PC-3 (cell line): ENCODE results near the gene PM20D1. TPM values are rescaled to one million over a fixed set of nuclear protein-coding genes. Genes with fewer than 3 reads are reported as not detected.

Experiments used
- ATAC-seq: fragments of 200-7000 bp; cut with Tn5 transposase; 2 replicates; pipeline ENCODE4 v1.9.1; 2020; ENCODE audit warnings: mild to moderate bottlenecking, moderate library complexity
- BruUV-seq: library from RNA; stranded (reverse); fragments of 400-500 nt; replicated peaks from 2 replicates; lab custom pipeline; 2021; lab: Mats Ljungman, UMichigan
- CTCF ChIA-PET: fragments of 300-600 bp; sonication (Branson Sonifier 250); formaldehyde crosslinking; loops from one replicate; lab custom pipeline; 2022; ENCODE audit warnings: antibody characterized with exemption; lab: Charles Lee
- POLR2A ChIA-PET: fragments of 300-600 bp; sonication (Branson Sonifier 250); formaldehyde crosslinking; loops from one replicate; lab custom pipeline; 2022; ENCODE audit warnings: antibody characterized with exemption; ENCODE audit not compliant: unreplicated experiment; lab: Charles Lee
- DNase-seq: peaks from one replicate; pipeline ENCODE4 v3.0.0-alpha.2; 2015
- H2AFZ ChIP-seq: fragments of 300-600 bp; sonication (generic); 2 replicates; pipeline ENCODE4 v1.6.0; 2016; ENCODE audit warnings: antibody characterized with exemption, low read length
- H3F3A ChIP-seq: fragments of 300-600 bp; sonication (generic); one replicate; pipeline ENCODE4 v1.6.0; 2017; ENCODE audit warnings: antibody characterized with exemption, low read length, control low read depth, mild to moderate bottlenecking; ENCODE audit not compliant: unreplicated experiment
- H3K27ac ChIP-seq: fragments of 300-600 bp; sonication (generic); 2 replicates; pipeline ENCODE4 v1.5.1; 2016; ENCODE audit warnings: mild to moderate bottlenecking, low read length
- H3K27me3 ChIP-seq: fragments of 300-600 bp; sonication (generic); 2 replicates; pipeline ENCODE4 v1.6.1; 2016; ENCODE audit warnings: low read length, mixed read lengths
- H3K36me3 ChIP-seq: fragments of 300-600 bp; sonication (generic); 2 replicates; pipeline ENCODE4 v1.6.1; 2016; ENCODE audit warnings: low read depth, mixed run types, low read length, mixed read lengths
- H3K4me1 ChIP-seq: fragments of 300-600 bp; sonication (generic); 2 replicates; pipeline ENCODE4 v1.5.1; 2016; ENCODE audit warnings: low read length; ENCODE audit not compliant: insufficient read depth
- H3K4me2 ChIP-seq: fragments of 300-600 bp; sonication (generic); 2 replicates; pipeline ENCODE4 v1.6.0; 2016; ENCODE audit warnings: low read length
- H3K4me3 ChIP-seq: fragments of 300-600 bp; sonication (generic); 2 replicates; pipeline ENCODE4 v1.5.1; 2016; ENCODE audit warnings: mild to moderate bottlenecking, low read length, mixed read lengths
- H3K79me2 ChIP-seq: fragments of 300-600 bp; sonication (generic); 2 replicates; pipeline ENCODE4 v1.6.1; 2017; ENCODE audit warnings: low read length, mixed read lengths
- H3K9ac ChIP-seq: fragments of 300-600 bp; sonication (generic); 2 replicates; pipeline ENCODE4 v1.6.0; 2016; ENCODE audit warnings: mild to moderate bottlenecking, low read length
- H3K9me2 ChIP-seq: fragments of 300-600 bp; sonication (generic); replicated peaks from 2 replicates; pipeline ENCODE4 v1.6.1; 2016; ENCODE audit warnings: mixed run types, low read length, mixed read lengths
- H3K9me3 ChIP-seq: fragments of 300-600 bp; sonication (generic); 2 replicates; pipeline ENCODE4 v1.6.1; 2016; ENCODE audit warnings: low read length, mixed read lengths
- H4K20me1 ChIP-seq: fragments of 300-600 bp; sonication (generic); 2 replicates; pipeline ENCODE4 v1.6.1; 2016; ENCODE audit warnings: low read length, mixed read lengths
- EZH2 ChIP-seq: fragments of 300-600 bp; sonication (generic); IDR thresholded peaks from one replicate; pipeline ENCODE4 v1.6.1; 2017; ENCODE audit warnings: antibody characterized with exemption, mild to moderate bottlenecking, low read length; ENCODE audit not compliant: unreplicated experiment
- EZH2phosphoT487 ChIP-seq: fragments of 300-600 bp; sonication (generic); IDR thresholded peaks from 2 replicates; pipeline ENCODE4 v1.6.1; 2018; ENCODE audit warnings: mild to moderate bottlenecking, antibody characterized with exemption, low read length, borderline replicate concordance
- intact Hi-C: fragments of 100-400 bp; cut with micrococcal nuclease; formaldehyde crosslinking; loops from 2 replicates; pipeline ENCODE4 v1.9.0; 2023
- total RNA-seq: library from RNA; depleted of rRNA; stranded (reverse); fragments of >200 nt; gene quantifications from 2 replicates; pipeline ENCODE4 v1.2.3, GENCODE V29; 2014; rRNA removed
- TF ChIP-seq, protein P1 (sequence below): fragments of 300-600 bp; sonication (generic); conservative IDR thresholded peaks from 2 replicates; pipeline ENCODE4 v1.5.1; 2017; ENCODE audit warnings: antibody characterized with exemption, low read depth, mild to moderate bottlenecking, low read length

Gene PM20D1
- total RNA-seq, 1 experiment from 2014 or later = not detected

DNA sequence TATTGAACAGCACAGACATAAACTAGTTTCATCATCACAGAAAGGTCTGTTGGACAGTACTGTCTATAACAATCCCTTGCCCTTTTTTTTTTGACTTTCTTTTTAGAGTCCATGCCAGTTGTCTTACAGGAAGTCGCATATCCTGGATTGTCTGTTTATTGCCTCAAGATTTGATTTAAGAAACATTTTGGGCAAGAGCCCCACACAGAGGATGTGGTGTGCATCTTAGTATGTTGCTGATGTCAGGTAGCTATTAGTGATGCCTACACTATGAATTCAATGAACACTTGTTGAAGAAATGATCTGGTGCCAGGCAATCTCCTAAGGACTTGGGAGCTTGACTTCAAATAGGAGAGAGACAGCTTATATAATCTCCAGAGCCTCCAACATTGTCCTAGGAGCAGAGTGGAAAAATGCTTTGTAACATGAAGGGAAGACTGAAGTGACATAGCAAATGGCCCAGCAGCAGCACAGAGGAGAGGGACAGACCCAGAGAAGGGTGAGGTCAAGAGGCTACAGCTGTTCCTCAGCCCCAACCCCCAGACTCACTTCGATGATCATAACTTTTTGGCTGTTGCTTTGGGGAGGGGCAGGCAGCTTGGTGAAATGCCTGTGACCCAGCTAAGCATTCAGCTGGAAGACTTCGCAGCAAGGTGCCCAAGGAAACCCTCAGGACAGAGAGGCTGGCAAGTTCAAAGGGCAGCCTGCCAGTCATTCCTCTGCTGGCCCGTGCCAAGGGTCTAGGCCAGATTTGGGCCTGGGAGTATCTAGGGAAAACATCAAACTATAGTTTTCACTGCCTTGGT, 67.1 kb downstream of the PM20D1 start:
- Histone ChIP-seq H3K4me1 (no peaks in the 10 kb centered on the region), H2AFZ (no peak overlapping the region), H3F3A (no peaks in the 10 kb centered on the region), H3K9me2 (no peaks in the 10 kb centered on the region), H3K4me3 (no peak overlapping the region), H3K9ac (no peak overlapping the region), H3K9me3 (no peaks in the 10 kb centered on the region), H3K4me2 (no peak overlapping the region), H3K27ac (no peak overlapping the region), H3K27me3 (no peaks in the 10 kb centered on the region), H3K36me3 (no peaks in the 10 kb centered on the region), H3K79me2 (no peaks in the 10 kb centered on the region), H4K20me1 (no peaks in the 10 kb centered on the region)
- DNase-seq (no peak), ATAC-seq (no peak)
- no TSS peak for BruUV-seq
- TF ChIP-seq EZH2 (no peak), EZH2phosphoT487 (no peak)
- TF ChIP-seq, protein P1, sequence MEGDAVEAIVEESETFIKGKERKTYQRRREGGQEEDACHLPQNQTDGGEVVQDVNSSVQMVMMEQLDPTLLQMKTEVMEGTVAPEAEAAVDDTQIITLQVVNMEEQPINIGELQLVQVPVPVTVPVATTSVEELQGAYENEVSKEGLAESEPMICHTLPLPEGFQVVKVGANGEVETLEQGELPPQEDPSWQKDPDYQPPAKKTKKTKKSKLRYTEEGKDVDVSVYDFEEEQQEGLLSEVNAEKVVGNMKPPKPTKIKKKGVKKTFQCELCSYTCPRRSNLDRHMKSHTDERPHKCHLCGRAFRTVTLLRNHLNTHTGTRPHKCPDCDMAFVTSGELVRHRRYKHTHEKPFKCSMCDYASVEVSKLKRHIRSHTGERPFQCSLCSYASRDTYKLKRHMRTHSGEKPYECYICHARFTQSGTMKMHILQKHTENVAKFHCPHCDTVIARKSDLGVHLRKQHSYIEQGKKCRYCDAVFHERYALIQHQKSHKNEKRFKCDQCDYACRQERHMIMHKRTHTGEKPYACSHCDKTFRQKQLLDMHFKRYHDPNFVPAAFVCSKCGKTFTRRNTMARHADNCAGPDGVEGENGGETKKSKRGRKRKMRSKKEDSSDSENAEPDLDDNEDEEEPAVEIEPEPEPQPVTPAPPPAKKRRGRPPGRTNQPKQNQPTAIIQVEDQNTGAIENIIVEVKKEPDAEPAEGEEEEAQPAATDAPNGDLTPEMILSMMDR = no peak
- CTCF ChIA-PET = interaction anchor here (0.9 kb wide), 1 partner anchor 194 kb away, joined by 3 read pairs; no protein-coding TSS in a partner anchor
- intact Hi-C loops = no loop called here
- POLR2A ChIA-PET = no interaction called here

DNA sequence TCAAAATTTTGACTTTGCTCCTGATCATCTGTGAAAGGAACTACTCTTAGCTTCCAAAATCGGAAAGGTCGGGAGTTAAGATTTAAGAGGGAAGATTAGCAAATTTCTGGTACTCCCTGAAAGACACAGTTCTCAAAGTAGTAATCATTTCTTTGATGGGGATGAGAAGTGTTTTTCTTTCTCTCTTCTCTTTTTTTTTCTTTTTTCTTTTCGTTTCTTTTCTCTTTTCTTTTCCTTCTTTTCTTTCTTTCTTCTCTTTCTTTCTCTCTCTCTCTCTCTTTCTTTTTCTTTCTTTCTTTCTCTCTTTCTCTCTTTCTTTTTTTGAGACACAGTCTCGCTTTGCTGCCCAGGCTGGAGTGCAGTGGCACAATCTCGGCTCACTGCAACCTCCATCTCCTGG, 69.6 kb downstream of the PM20D1 start:
- BruUV-seq = no TSS peak
- Histone ChIP-seq H3K27ac (no peak overlapping the region), H2AFZ (no peak overlapping the region), H3K4me1 (peaks cover 4% of the 10 kb centered on the region; the same call in 1 of the 2 replicates), H3K9me3 (no peaks in the 10 kb centered on the region), H3K9me2 (no peaks in the 10 kb centered on the region), H4K20me1 (no peaks in the 10 kb centered on the region), H3K36me3 (no peaks in the 10 kb centered on the region), H3K9ac (no peak overlapping the region), H3K79me2 (no peaks in the 10 kb centered on the region), H3K4me3 (no peak overlapping the region), H3F3A (no peaks in the 10 kb centered on the region), H3K27me3 (no peaks in the 10 kb centered on the region), H3K4me2 (no peak overlapping the region)
- no peak for TF ChIP-seq EZH2
- TF ChIP-seq EZH2phosphoT487 = no peak
- TF ChIP-seq, protein P1 = no peak
- intact Hi-C loops = no loop called here
- ATAC-seq (no peak), DNase-seq (no peak)
- ChIA-PET POLR2A (no interaction called here), CTCF (no interaction called here)

Other genes starting within 250 kb of the PM20D1 start
- gene ELK4, start 218.1 kb downstream of the PM20D1 start, total RNA-seq = 16.3 and 16.4 TPM in 2 replicates
- gene SLC45A3, start 169.6 kb downstream of the PM20D1 start, total RNA-seq = 33.2 and 37.6 TPM in 2 replicates
- gene NUCKS1, start 100.0 kb downstream of the PM20D1 start, total RNA-seq = 101 and 122 TPM in 2 replicates
- 7.4 and 7.9 TPM in 2 replicates for gene RAB29, start 74.7 kb downstream of the PM20D1 start, total RNA-seq
- 17.2 and 22.8 TPM in 2 replicates for gene SLC41A1, start 36.9 kb downstream of the PM20D1 start, total RNA-seq
- gene SLC26A9, start 93.3 kb upstream of the PM20D1 start, total RNA-seq = not detected in 2 replicates
- gene RAB7B, start 153.3 kb upstream of the PM20D1 start, total RNA-seq = not detected in 2 replicates
- 0.51 TPM in 1 of 2 replicates, not detected in the other for gene CTSE, start 173.8 kb upstream of the PM20D1 start, total RNA-seq
- gene RHEX, start 203.0 kb upstream of the PM20D1 start, total RNA-seq = not detected in 2 replicates